Measurements from ENCODE around the gene ENTPD7. TPM values are rescaled to one million over a fixed set of nuclear protein-coding genes. Genes with fewer than 3 reads are reported as not detected.

Gene ENTPD7
- total RNA-seq, 1 experiment from 2014 or later = 7.4 TPM

GRCh38 chr10:99659868-99660366 is 608 bp downstream of the ENTPD7 start:
- Mint-ChIP-seq H3K27ac (ENCODE audit: unreplicated experiment) (peak overlapping the region; percentile 55), H3K4me3 (ENCODE audit: low read depth, unreplicated experiment) (peak overlapping the region; percentile 83), H3K27me3 (ENCODE audit: unreplicated experiment) (peaks cover 30% of the 10 kb centered on the region), H3K4me1 (ENCODE audit: low read depth, unreplicated experiment) (peaks cover 11% of the 10 kb centered on the region), H3K9me3 (ENCODE audit: low read depth, unreplicated experiment) (no peaks in the 10 kb centered on the region), H3K36me3 (ENCODE audit: insufficient read depth, unreplicated experiment) (peaks cover 25% of the 10 kb centered on the region)
- BruUV-seq (replicated peaks) = no TSS peak
- CTCF ChIA-PET = no interaction called here
- no peak for TF ChIP-seq CTCF (IDR thresholded peaks at IDR 0.05; ENCODE audit: unreplicated experiment)
- no peak for DNase-seq
- intact Hi-C loops (cut with micrococcal nuclease; ENCODE audit: unreplicated experiment) = no loop called here

GRCh38 chr10:99660662-99661376 is 1.5 kb downstream of the ENTPD7 start:
- Mint-ChIP-seq H3K4me3 (ENCODE audit: low read depth, unreplicated experiment) (no peak overlapping the region), H3K27ac (ENCODE audit: unreplicated experiment) (no peak overlapping the region), H3K36me3 (ENCODE audit: insufficient read depth, unreplicated experiment) (peaks cover 25% of the 10 kb centered on the region), H3K27me3 (ENCODE audit: unreplicated experiment) (peaks cover 27% of the 10 kb centered on the region), H3K9me3 (ENCODE audit: low read depth, unreplicated experiment) (no peaks in the 10 kb centered on the region), H3K4me1 (ENCODE audit: low read depth, unreplicated experiment) (peaks cover 11% of the 10 kb centered on the region)
- CTCF ChIA-PET = no interaction called here
- intact Hi-C loops (cut with micrococcal nuclease; ENCODE audit: unreplicated experiment) = no loop called here
- TF ChIP-seq CTCF (IDR thresholded peaks at IDR 0.05; ENCODE audit: unreplicated experiment) = no peak
- no peak for DNase-seq
- no TSS peak for BruUV-seq (replicated peaks)

- DNase-seq = no peak
- H3K36me3 Mint-ChIP-seq (ENCODE audit: insufficient read depth, unreplicated experiment) = peaks cover 25% of the 10 kb centered on the region
- CTCF ChIA-PET = no interaction called here
- no peak overlapping the region for H3K4me3 Mint-ChIP-seq (ENCODE audit: low read depth, unreplicated experiment)
- intact Hi-C loops (cut with micrococcal nuclease; ENCODE audit: unreplicated experiment) = no loop called here
- H3K27me3 Mint-ChIP-seq (ENCODE audit: unreplicated experiment) = peaks cover 21% of the 10 kb centered on the region
- H3K27ac Mint-ChIP-seq (ENCODE audit: unreplicated experiment) = no peak overlapping the region
- H3K4me1 Mint-ChIP-seq (ENCODE audit: low read depth, unreplicated experiment) = peaks cover 11% of the 10 kb centered on the region
- no TSS peak for BruUV-seq (replicated peaks)
- H3K9me3 Mint-ChIP-seq (ENCODE audit: low read depth, unreplicated experiment) = no peaks in the 10 kb centered on the region
- TF ChIP-seq CTCF (IDR thresholded peaks at IDR 0.05; ENCODE audit: unreplicated experiment) = no peak
These were observed 2.1 kb downstream of the ENTPD7 start for GRCh38 chr10:99661377-99661763.

- intact Hi-C loops (cut with micrococcal nuclease; ENCODE audit: unreplicated experiment) = no loop called here
- no peak for DNase-seq
- Mint-ChIP-seq H3K4me3 (ENCODE audit: low read depth, unreplicated experiment) (no peak overlapping the region), H3K27ac (ENCODE audit: unreplicated experiment) (no peak overlapping the region), H3K4me1 (ENCODE audit: low read depth, unreplicated experiment) (peaks cover 22% of the 10 kb centered on the region), H3K9me3 (ENCODE audit: low read depth, unreplicated experiment) (no peaks in the 10 kb centered on the region), H3K27me3 (ENCODE audit: unreplicated experiment) (no peaks in the 10 kb centered on the region), H3K36me3 (ENCODE audit: insufficient read depth, unreplicated experiment) (peaks cover 5% of the 10 kb centered on the region)
- CTCF ChIA-PET = no interaction called here
- no TSS peak for BruUV-seq (replicated peaks)
- no peak for TF ChIP-seq CTCF (IDR thresholded peaks at IDR 0.05; ENCODE audit: unreplicated experiment)
These were observed 6.0 kb downstream of the ENTPD7 start for GRCh38 chr10:99665304-99665703.
